T-cell (primary cell): ENCODE measurements around the gene TF. TPM values are rescaled to one million over a fixed set of nuclear protein-coding genes. Genes with fewer than 3 reads are reported as not detected.
"Not testable (repeated sequence)": the region's sequence is repeated elsewhere in the genome, so short reads cannot be mapped to it uniquely, and the experiment has no call there.

Experiments
- ATAC-seq, 4 experiments: fragments of 200-7000 bp in 3 of 4; fragments of 150-1000 bp in 1 of 4; cut with Tn5 transposase; replicated peaks in 1 of 4; 1 replicate in 3 of 4; 2 replicates in 1 of 4; pipeline ENCODE4 v1.10.0; 2021; ENCODE audit warnings: moderate library complexity in 3 of 4, mild to moderate bottlenecking in 2 of 4, moderate number of reproducible peaks in 1 of 4
- CTCF ChIA-PET, 2 donors: fragments of 300-600 bp; sonication (Branson Sonifier 250); formaldehyde crosslinking; loops; one replicate each; lab custom pipeline; 2022; ENCODE audit warnings: antibody characterized with exemption in 2 of 2; lab: Charles Lee
- POLR2A ChIA-PET, 2 donors: fragments of 300-600 bp; sonication (Branson Sonifier 250); formaldehyde crosslinking; loops; one replicate each; lab custom pipeline; 2022; ENCODE audit warnings: antibody characterized with exemption in 2 of 2; lab: Charles Lee
- DNase-seq, 35 experiments: peaks; one replicate each; pipeline versions ENCODE4 v3.0.0 to v3.0.0-alpha.2; 2013 to 2023
- H3K27ac ChIP-seq: one replicate; pipeline ENCODE4 v1.5.1; 2013; ENCODE audit warnings: low read length
- H3K27me3 ChIP-seq, 2 experiments: replicated peaks in 1 of 2; 1 replicate in 1 of 2; 2 replicates in 1 of 2; pipeline versions ENCODE4 v1.6.1 to v1.7.0; 2013; ENCODE audit warnings: low read length in 1 of 2, mixed read lengths in 1 of 2; ENCODE audit not compliant: control insufficient read depth in 2 of 2, insufficient read depth in 2 of 2; ENCODE audit errors: extremely low read depth in 1 of 2
- H3K36me3 ChIP-seq, 2 donors: 1 replicate in 1 of 2; 2 replicates in 1 of 2; pipeline versions ENCODE4 v1.6.1 to v1.7.0; 2013; ENCODE audit warnings: low read length in 1 of 2; ENCODE audit not compliant: control insufficient read depth in 2 of 2, insufficient read depth in 1 of 2; ENCODE audit errors: extremely low read depth in 1 of 2
- H3K4me1 ChIP-seq, 2 experiments: 1 replicate in 1 of 2; 2 replicates in 1 of 2; pipeline versions ENCODE4 v1.6.1 to v1.7.0; 2013; ENCODE audit warnings: low read length in 2 of 2, mixed read lengths in 1 of 2; ENCODE audit not compliant: insufficient read depth in 2 of 2, control insufficient read depth in 1 of 2; ENCODE audit errors: extremely low read depth in 1 of 2
- H3K4me3 ChIP-seq, 2 donors: 1 replicate in 1 of 2; 2 replicates in 1 of 2; pipeline versions ENCODE4 v1.5.1 to v1.7.0; 2013; ENCODE audit warnings: mild to moderate bottlenecking in 2 of 2, low read length in 1 of 2, moderate library complexity in 1 of 2; ENCODE audit not compliant: control insufficient read depth in 1 of 2; ENCODE audit errors: extremely low read depth in 1 of 2
- H3K9me3 ChIP-seq: 2 replicates; pipeline ENCODE4 v1.7.0; 2013
- H3K27ac Mint-ChIP-seq, 2 donors: one replicate each; pipeline ENCODE4 v1.8.0; 2020 to 2021; ENCODE audit warnings: mild to moderate bottlenecking in 2 of 2, mixed read lengths in 2 of 2
- H3K27me3 Mint-ChIP-seq, 2 donors: one replicate each; pipeline ENCODE4 v1.8.0; 2021 to 2022; ENCODE audit warnings: mixed read lengths in 2 of 2
- H3K36me3 Mint-ChIP-seq: one replicate; pipeline ENCODE4 v1.8.0; 2021; ENCODE audit warnings: mixed read lengths
- H3K4me1 Mint-ChIP-seq, 3 donors: one replicate each; pipeline ENCODE4 v1.8.0; 2020 to 2022; ENCODE audit warnings: mixed read lengths in 3 of 3, mild to moderate bottlenecking in 1 of 3
- H3K4me3 Mint-ChIP-seq, 3 donors: one replicate each; pipeline ENCODE4 v1.8.0; 2020 to 2022; ENCODE audit warnings: mild to moderate bottlenecking in 3 of 3, mixed read lengths in 3 of 3, moderate library complexity in 3 of 3
- H3K9me3 Mint-ChIP-seq, 3 donors: one replicate each; pipeline ENCODE4 v1.8.0; 2020 to 2022; ENCODE audit warnings: mixed read lengths in 3 of 3
- WGBS: methylation state at CpG from one replicate; pipeline ENCODE4 v1.1.5; 2013; ENCODE audit warnings: missing lambda C conversion rate; ENCODE audit not compliant: insufficient coverage; 5-methylcytosine and 5-hydroxymethylcytosine counted together
- total RNA-seq, 35 experiments: library from RNA in 6 of 35; stranded (reverse) in 6 of 35; fragments of 120-200 nt in 1 of 35; gene quantifications; one replicate each; pipeline versions ENCODE4 v1.2.1 to v1.2.4 and lab custom pipeline; 2013 to 2026

TF gene
- total RNA-seq, 5 donors from 2014 or later (not counting 1 experiment from before 2014, with no cell fraction given), result 0.65 to 15.3 (median 9.8) TPM

DNA sequence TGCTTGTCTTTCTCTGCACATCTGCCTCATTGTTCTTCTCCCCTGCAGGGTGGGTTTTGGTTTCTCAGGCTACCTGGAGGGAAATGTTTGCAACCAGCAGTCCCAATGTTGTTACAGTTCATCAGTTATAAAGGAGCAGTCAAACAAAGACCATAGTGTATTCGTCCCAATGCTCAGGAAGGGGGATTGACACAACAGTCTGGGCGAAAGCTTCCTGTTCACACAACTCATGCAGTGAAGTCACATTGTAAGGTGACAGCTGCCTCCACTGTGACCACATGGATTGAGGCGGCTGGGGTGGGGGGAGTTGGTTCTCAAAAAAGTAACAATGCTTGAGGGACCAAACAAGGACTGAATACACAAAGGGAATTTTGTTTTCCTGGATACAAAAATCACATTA lies 28.8 kb upstream of the TF start:
- POLR2A ChIA-PET, result no interaction called here
- H3K4me1 ChIP-seq, result no peaks in the 10 kb centered on the region
- 0% methylated on average over 1 of the region's 3 CpGs for WGBS
- H3K36me3 ChIP-seq, result no peaks in the 10 kb centered on the region
- no peak for ATAC-seq
- DNase-seq, result no peak
- H3K4me3 ChIP-seq, result no peak overlapping the region
- Mint-ChIP-seq H3K9me3 (peaks cover 3 to 10% (median 5%) of the 10 kb centered on the region in 3 donors), H3K36me3 (no peaks in the 10 kb centered on the region), H3K27me3 (peaks cover 4% of the 10 kb centered on the region in 2 donors), H3K27ac (no peak overlapping the region), H3K4me1 (no peaks in the 10 kb centered on the region), H3K4me3 (no peak overlapping the region)
- no peaks in the 10 kb centered on the region for H3K9me3 ChIP-seq
- H3K27ac ChIP-seq, result no peak overlapping the region
- peaks cover 0 to 3% of the 10 kb centered on the region in 2 experiments for H3K27me3 ChIP-seq
- CTCF ChIA-PET, result no interaction called here

DNA sequence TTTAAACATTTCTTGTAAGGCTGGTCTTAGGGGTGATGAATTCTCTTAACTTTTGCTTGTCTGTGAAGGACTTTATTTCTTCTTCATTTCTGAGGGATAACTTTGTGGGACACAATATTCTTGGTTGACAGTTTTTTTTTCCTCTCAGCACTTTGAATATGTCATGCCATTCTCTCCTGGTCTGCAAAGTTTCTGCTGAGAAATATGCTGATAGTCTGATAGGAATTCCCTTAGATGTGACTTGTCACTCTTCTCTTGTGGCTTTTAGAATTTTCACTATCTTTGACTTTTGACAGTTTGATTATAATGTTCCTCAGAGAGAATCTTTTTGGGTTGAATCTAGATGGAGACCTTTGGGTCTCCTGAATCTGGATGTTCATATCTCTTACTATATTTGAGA lies 23.3 kb upstream of the TF start:
- Mint-ChIP-seq H3K27me3 (peaks cover 2 to 6% of the 10 kb centered on the region in 2 donors), H3K36me3 (no peaks in the 10 kb centered on the region), H3K9me3 (peaks cover 6 to 19% (median 15%) of the 10 kb centered on the region in 3 donors), H3K4me1 (no peaks in the 10 kb centered on the region), H3K4me3 (no peak overlapping the region), H3K27ac (no peak overlapping the region)
- Histone ChIP-seq H3K4me1 (no peaks in the 10 kb centered on the region), H3K9me3 (peaks cover 4% of the 10 kb centered on the region), H3K27ac (no peak overlapping the region), H3K36me3 (no peaks in the 10 kb centered on the region), H3K4me3 (no peak overlapping the region), H3K27me3 (no peaks in the 10 kb centered on the region)
- ATAC-seq, result no peak
- ChIA-PET POLR2A (no interaction called here), CTCF (no interaction called here)
- DNase-seq, result no peak

DNA sequence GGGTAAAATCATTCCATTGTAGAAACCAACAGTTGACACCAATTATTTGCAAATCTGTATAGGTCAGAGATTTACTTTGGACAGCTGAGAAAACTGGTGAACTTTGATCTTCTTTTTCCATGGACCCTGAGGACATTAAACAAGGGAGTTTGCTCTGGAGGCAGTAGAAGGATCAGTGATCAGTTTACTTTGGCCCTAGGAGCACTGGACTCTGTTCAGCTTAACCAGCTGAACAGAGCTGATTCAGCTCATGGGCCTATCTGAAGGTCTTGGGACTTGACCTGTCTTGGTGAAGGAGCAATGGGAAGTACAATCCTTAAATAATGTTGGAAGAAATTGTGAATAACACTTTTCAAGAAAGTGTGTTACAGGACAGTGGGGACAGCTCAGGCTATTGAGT lies 15.2 kb upstream of the TF start:
- Mint-ChIP-seq H3K4me3 (no peak overlapping the region), H3K4me1 (no peaks in the 10 kb centered on the region), H3K27ac (no peak overlapping the region), H3K9me3 (peaks cover 2 to 6% (median 6%) of the 10 kb centered on the region in 3 donors), H3K36me3 (peaks cover 5% of the 10 kb centered on the region), H3K27me3 (peaks cover 31 to 45% of the 10 kb centered on the region in 2 donors)
- no peak for ATAC-seq
- Histone ChIP-seq H3K9me3 (no peaks in the 10 kb centered on the region), H3K27me3 (peaks cover 0 to 5% of the 10 kb centered on the region in 2 experiments), H3K4me1 (no peaks in the 10 kb centered on the region), H3K36me3 (no peaks in the 10 kb centered on the region), H3K4me3 (no peak overlapping the region), H3K27ac (no peak overlapping the region)
- CTCF ChIA-PET, result no interaction called here
- POLR2A ChIA-PET, result no interaction called here
- no peak for DNase-seq

DNA sequence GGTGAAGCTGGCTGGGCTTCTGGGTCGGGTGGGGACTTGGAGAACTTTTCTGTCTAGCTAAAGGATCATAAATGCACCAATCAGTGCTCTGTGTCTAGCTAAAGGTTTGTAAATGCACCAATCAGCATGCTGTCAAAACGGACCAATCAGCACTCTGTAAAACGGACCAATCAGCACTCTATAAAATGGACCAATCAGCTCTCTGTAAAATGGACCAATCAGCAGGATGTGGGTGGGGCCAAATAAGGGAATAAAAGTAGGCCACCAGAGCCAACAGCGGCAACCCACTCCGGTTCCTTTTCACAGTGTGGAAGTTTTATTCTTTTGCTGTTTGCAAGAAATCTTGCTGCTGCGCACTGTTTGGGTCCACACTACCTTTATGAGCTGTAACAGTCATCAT lies 14.0 kb upstream of the TF start:
- H3K4me3 ChIP-seq, H3K9me3 ChIP-seq, DNase-seq, POLR2A ChIA-PET, H3K4me1 Mint-ChIP-seq, ATAC-seq, H3K27ac Mint-ChIP-seq, H3K27ac ChIP-seq, H3K36me3 ChIP-seq, H3K4me1 ChIP-seq, H3K4me3 Mint-ChIP-seq, H3K36me3 Mint-ChIP-seq, CTCF ChIA-PET, H3K27me3 ChIP-seq: not testable (repeated sequence)
- 17% methylated on average over 1 of the region's 6 CpGs for WGBS
- Mint-ChIP-seq H3K27me3 (peaks cover 31 to 48% of the 10 kb centered on the region in 2 donors), H3K9me3 (peaks cover 2 to 12% (median 6%) of the 10 kb centered on the region in 3 donors)

DNA sequence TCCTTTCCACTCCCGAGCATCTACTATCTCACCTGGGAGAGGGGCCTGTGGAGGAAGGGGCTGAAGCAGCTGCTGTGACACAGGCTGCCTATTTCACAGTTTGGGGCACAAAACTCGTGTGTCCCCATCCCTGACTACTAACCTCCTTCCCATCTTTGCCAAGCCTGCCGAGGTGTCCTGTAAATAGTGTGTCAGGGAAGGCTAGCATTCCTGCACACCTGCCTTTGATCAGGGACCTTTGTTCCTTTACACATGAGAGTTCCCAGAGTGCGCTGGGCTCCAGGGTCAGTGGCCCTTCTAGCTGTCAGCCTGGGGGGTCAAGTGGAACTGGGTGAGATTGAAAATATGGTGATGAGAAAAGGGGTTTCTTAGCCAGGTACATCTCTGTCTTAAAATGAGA lies 13.0 kb upstream of the TF start:
- H3K4me3 Mint-ChIP-seq, result no peak overlapping the region
- 83% methylated on average over 1 of the region's 4 CpGs for WGBS
- no peak overlapping the region for H3K4me3 ChIP-seq
- ATAC-seq (no peak), DNase-seq (no peak)
- H3K4me1 ChIP-seq, result no peaks in the 10 kb centered on the region
- no peak overlapping the region for H3K27ac Mint-ChIP-seq
- H3K27ac ChIP-seq, result no peak overlapping the region
- no peaks in the 10 kb centered on the region for H3K4me1 Mint-ChIP-seq
- H3K36me3 ChIP-seq, result no peaks in the 10 kb centered on the region
- H3K36me3 Mint-ChIP-seq, result peaks cover 5% of the 10 kb centered on the region
- H3K27me3 Mint-ChIP-seq, result peaks cover 31 to 49% of the 10 kb centered on the region in 2 donors
- ChIA-PET POLR2A (no interaction called here), CTCF (no interaction called here)
- no peaks in the 10 kb centered on the region for H3K9me3 ChIP-seq
- H3K27me3 ChIP-seq, result peaks cover 0 to 5% of the 10 kb centered on the region in 2 experiments
- H3K9me3 Mint-ChIP-seq, result peaks cover under 1 to 12% (median 11%) of the 10 kb centered on the region in 3 donors

DNA sequence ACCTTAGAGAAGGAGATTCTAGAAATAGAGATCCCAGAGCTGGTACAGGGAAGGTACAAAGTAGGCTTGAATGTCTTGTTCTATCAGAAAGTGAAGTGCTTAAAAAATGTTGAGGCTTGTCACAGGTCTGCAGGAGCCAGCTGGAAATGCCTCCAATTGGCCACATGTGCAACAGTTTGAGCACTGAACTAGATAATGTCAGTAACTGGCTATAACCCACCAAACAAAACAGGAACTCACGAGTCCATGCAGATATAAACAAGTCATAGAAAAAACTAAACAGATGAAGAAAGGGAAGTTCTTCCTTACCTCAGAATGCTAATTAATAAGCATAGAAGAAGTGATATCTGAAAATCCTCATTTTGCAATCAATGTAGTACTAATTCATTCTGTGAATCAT lies 11.9 kb upstream of the TF start:
- no peak overlapping the region for H3K27ac Mint-ChIP-seq
- ChIA-PET CTCF (no interaction called here), POLR2A (no interaction called here)
- no peak overlapping the region for H3K4me3 ChIP-seq
- no peak overlapping the region for H3K4me3 Mint-ChIP-seq
- WGBS, result no CpG with 5 or more reads among the region's 1 CpG
- peaks cover 31 to 49% of the 10 kb centered on the region in 2 donors for H3K27me3 Mint-ChIP-seq
- H3K36me3 Mint-ChIP-seq, result peaks cover 5% of the 10 kb centered on the region
- no peaks in the 10 kb centered on the region for H3K36me3 ChIP-seq
- no peaks in the 10 kb centered on the region for H3K9me3 ChIP-seq
- H3K4me1 Mint-ChIP-seq, result no peaks in the 10 kb centered on the region
- H3K27ac ChIP-seq, result no peak overlapping the region
- DNase-seq, result no peak
- no peaks in the 10 kb centered on the region for H3K4me1 ChIP-seq
- no peak for ATAC-seq
- H3K9me3 Mint-ChIP-seq, result peaks cover 7 to 16% (median 16%) of the 10 kb centered on the region in 3 donors
- H3K27me3 ChIP-seq, result peaks cover 0 to 5% of the 10 kb centered on the region in 2 experiments
